ENCODE measurements around the gene HPCAL1. TPM values are rescaled to one million over a fixed set of nuclear protein-coding genes. Genes with fewer than 3 reads are reported as not detected.

Gene HPCAL1
- total RNA-seq, 2 experiments from 2014 or later, result 9.2 to 9.7 TPM

DNA sequence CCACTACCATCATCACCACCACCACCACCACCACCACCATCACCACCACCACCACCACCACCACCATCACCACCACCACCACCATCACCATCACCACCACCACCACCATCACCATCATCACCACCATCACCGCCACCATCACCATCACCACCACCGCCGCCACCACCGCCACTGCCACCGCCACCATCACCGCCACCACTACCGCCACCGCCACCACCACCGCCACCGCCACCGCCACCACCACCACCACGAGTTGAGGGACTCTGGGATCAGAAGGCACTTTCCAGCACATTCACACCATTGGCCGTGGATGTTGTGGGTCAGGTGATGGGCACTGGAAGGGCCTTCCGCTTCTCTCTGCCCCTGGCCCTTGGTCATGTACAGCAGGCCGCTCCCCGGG lies 96.7 kb downstream of the HPCAL1 start:
- H3K4me3 ChIP-seq (ENCODE audit: low read depth, low read length, poor library complexity, severe bottlenecking), result no peak overlapping the region
- CTCF ChIA-PET (ENCODE audit: unreplicated experiment), result no interaction called here
- no peak for DNase-seq (ENCODE audit: low spot score)
- intact Hi-C loops (cut with micrococcal nuclease; ENCODE audit: unreplicated experiment), result no loop called here
- TF ChIP-seq EZH2phosphoT487 (IDR thresholded peaks at IDR 0.05; ENCODE audit: borderline replicate concordance, low read depth, low read length), result no peak
- TF ChIP-seq, protein P1, sequence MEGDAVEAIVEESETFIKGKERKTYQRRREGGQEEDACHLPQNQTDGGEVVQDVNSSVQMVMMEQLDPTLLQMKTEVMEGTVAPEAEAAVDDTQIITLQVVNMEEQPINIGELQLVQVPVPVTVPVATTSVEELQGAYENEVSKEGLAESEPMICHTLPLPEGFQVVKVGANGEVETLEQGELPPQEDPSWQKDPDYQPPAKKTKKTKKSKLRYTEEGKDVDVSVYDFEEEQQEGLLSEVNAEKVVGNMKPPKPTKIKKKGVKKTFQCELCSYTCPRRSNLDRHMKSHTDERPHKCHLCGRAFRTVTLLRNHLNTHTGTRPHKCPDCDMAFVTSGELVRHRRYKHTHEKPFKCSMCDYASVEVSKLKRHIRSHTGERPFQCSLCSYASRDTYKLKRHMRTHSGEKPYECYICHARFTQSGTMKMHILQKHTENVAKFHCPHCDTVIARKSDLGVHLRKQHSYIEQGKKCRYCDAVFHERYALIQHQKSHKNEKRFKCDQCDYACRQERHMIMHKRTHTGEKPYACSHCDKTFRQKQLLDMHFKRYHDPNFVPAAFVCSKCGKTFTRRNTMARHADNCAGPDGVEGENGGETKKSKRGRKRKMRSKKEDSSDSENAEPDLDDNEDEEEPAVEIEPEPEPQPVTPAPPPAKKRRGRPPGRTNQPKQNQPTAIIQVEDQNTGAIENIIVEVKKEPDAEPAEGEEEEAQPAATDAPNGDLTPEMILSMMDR (conservative IDR thresholded peaks at IDR 0.05; ENCODE audit: low read length), result no peak
- BruUV-seq (replicated peaks), result no TSS peak
- POLR2A ChIA-PET, result no interaction called here
- H2AFZ ChIP-seq (ENCODE audit: low read length), result no peak overlapping the region
- no peaks in the 10 kb centered on the region for H3K36me3 ChIP-seq (ENCODE audit: insufficient read depth, low read length)
- H3K4me2 ChIP-seq (ENCODE audit: low read length), result no peak overlapping the region
- H3K9me3 ChIP-seq (ENCODE audit: low read length), result no peaks in the 10 kb centered on the region
- H3K79me2 ChIP-seq (ENCODE audit: insufficient read depth, low read depth, low read length), result no peaks in the 10 kb centered on the region
- peaks cover 8% of the 10 kb centered on the region for H3K4me1 ChIP-seq (ENCODE audit: insufficient read depth, low read length, poor library complexity, severe bottlenecking)
- no peaks in the 10 kb centered on the region for H3K9me2 ChIP-seq (ENCODE audit: insufficient read depth, low read length)
- H3K27ac ChIP-seq (ENCODE audit: low read depth, low read length, poor library complexity, severe bottlenecking), result no peak overlapping the region
- no peaks in the 10 kb centered on the region for H4K20me1 ChIP-seq (ENCODE audit: insufficient read depth, low read length)

DNA sequence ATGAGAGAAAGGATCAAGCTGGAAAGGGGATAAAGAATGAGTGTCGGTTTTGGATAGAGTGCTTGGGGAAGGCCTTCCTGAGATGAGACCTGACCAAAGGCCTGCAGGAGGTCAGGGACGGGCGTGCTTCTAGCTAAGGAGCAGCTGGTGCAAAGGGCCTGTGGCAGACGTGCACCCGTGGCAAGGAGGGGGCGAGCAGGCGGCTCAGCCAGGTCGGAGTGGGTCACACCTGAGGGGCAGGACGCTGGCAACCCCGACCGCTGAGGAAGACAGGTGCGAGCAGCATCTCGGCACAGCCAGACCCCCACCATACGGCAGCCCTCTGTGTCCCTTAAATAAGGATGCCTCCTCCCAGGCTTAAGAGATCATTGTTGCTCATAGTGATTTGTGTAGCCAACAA lies 97.3 kb downstream of the HPCAL1 start:
- BruUV-seq (replicated peaks), result no TSS peak
- H3K4me1 ChIP-seq (ENCODE audit: insufficient read depth, low read length, poor library complexity, severe bottlenecking), result peaks cover 8% of the 10 kb centered on the region
- no peak overlapping the region for H3K4me2 ChIP-seq (ENCODE audit: low read length)
- H3K27ac ChIP-seq (ENCODE audit: low read depth, low read length, poor library complexity, severe bottlenecking), result no peak overlapping the region
- ChIA-PET POLR2A (interaction anchor here (0.6 kb wide), 1 partner anchor 504 kb away, joined by 4 read pairs; no protein-coding TSS in a partner anchor), CTCF (ENCODE audit: unreplicated experiment) (no interaction called here)
- H3K79me2 ChIP-seq (ENCODE audit: insufficient read depth, low read depth, low read length), result no peaks in the 10 kb centered on the region
- no peaks in the 10 kb centered on the region for H3K9me3 ChIP-seq (ENCODE audit: low read length)
- no peak for DNase-seq (ENCODE audit: low spot score)
- H2AFZ ChIP-seq (ENCODE audit: low read length), result no peak overlapping the region
- intact Hi-C loops (cut with micrococcal nuclease; ENCODE audit: unreplicated experiment), result no loop called here
- no peak for TF ChIP-seq EZH2phosphoT487 (IDR thresholded peaks at IDR 0.05; ENCODE audit: borderline replicate concordance, low read depth, low read length)
- TF ChIP-seq, protein P1 (conservative IDR thresholded peaks at IDR 0.05; ENCODE audit: low read length), result no peak
- no peaks in the 10 kb centered on the region for H3K9me2 ChIP-seq (ENCODE audit: insufficient read depth, low read length)
- H3K36me3 ChIP-seq (ENCODE audit: insufficient read depth, low read length), result no peaks in the 10 kb centered on the region
- H4K20me1 ChIP-seq (ENCODE audit: insufficient read depth, low read length), result no peaks in the 10 kb centered on the region
- H3K4me3 ChIP-seq (ENCODE audit: low read depth, low read length, poor library complexity, severe bottlenecking), result no peak overlapping the region

GRCh38 chr2:10400568-10400977 lies 97.9 kb downstream of the HPCAL1 start:
- Histone ChIP-seq H3K4me3 (ENCODE audit: low read depth, low read length, poor library complexity, severe bottlenecking) (no peak overlapping the region), H3K9me3 (ENCODE audit: low read length) (no peaks in the 10 kb centered on the region), H4K20me1 (ENCODE audit: insufficient read depth, low read length) (no peaks in the 10 kb centered on the region), H3K9me2 (ENCODE audit: insufficient read depth, low read length) (no peaks in the 10 kb centered on the region), H3K4me2 (ENCODE audit: low read length) (no peak overlapping the region), H3K4me1 (ENCODE audit: insufficient read depth, low read length, poor library complexity, severe bottlenecking) (peaks cover 7% of the 10 kb centered on the region), H3K36me3 (ENCODE audit: insufficient read depth, low read length) (no peaks in the 10 kb centered on the region), H3K79me2 (ENCODE audit: insufficient read depth, low read depth, low read length) (no peaks in the 10 kb centered on the region), H3K27ac (ENCODE audit: low read depth, low read length, poor library complexity, severe bottlenecking) (no peak overlapping the region), H2AFZ (ENCODE audit: low read length) (no peak overlapping the region)
- ChIA-PET CTCF (ENCODE audit: unreplicated experiment) (no interaction called here), POLR2A (no interaction called here)
- DNase-seq (ENCODE audit: low spot score), result no peak
- no TSS peak for BruUV-seq (replicated peaks)
- intact Hi-C loops (cut with micrococcal nuclease; ENCODE audit: unreplicated experiment), result no loop called here
- TF ChIP-seq, protein P1 (conservative IDR thresholded peaks at IDR 0.05; ENCODE audit: low read length), result no peak
- TF ChIP-seq EZH2phosphoT487 (IDR thresholded peaks at IDR 0.05; ENCODE audit: borderline replicate concordance, low read depth, low read length), result no peak

Measured in OCI-LY7 (cell line).